ENCODE measurements around the gene CTXN3.
"Not testable (repeated sequence)": the region's sequence is repeated elsewhere in the genome, so short reads cannot be mapped to it uniquely, and the experiment has no call there.

CTXN3 gene

DNA sequence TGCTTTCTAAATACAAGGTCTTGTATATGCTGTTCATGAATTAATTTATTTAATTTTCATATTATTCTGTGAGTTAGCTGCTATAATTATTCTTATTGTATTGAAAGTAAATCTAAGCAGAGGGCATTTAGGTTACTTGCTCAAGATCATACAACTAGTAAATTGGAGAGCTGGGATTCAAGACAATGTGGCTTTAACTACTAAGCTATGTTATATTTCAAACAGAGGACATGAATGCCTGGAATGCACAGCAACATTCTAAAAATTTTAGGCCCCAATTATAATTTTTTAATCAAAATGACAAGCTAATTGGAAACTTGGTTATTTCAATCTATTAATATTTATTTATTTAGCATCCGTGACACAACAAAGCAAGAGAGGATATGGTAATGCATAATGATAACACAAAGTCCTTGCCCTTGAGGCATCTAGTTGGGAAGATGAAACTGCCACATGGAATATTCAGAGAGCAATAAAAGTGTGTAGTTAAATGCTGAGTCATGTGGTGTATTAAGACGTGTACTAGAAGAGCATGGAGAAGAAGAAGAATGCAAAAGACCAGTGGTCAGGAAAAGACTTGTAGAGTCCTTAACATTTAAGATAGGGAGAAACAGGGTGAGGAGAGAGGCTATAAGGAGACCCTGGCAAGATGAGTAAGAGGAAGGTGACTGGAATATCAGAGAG, 24.4 kb downstream of the CTXN3 start:
- in situ Hi-C loops (cut with MboI; ENCODE audit: low sequenced_read_pairs, unreplicated experiment) = no loop called here
- no peak for DNase-seq (ENCODE audit: low spot score)
- TF ChIP-seq CTCF (IDR thresholded peaks at IDR 0.05; ENCODE audit: borderline replicate concordance, control extremely low read depth, extremely low read depth, insufficient read depth, missing control alignments) = no peak

- in situ Hi-C loops (cut with MboI; ENCODE audit: low sequenced_read_pairs, unreplicated experiment); DNase-seq (ENCODE audit: low spot score): not testable (repeated sequence)
These were observed 28.1 kb downstream of the CTXN3 start for GRCh38 chr5:127676951-127677350.

DNA sequence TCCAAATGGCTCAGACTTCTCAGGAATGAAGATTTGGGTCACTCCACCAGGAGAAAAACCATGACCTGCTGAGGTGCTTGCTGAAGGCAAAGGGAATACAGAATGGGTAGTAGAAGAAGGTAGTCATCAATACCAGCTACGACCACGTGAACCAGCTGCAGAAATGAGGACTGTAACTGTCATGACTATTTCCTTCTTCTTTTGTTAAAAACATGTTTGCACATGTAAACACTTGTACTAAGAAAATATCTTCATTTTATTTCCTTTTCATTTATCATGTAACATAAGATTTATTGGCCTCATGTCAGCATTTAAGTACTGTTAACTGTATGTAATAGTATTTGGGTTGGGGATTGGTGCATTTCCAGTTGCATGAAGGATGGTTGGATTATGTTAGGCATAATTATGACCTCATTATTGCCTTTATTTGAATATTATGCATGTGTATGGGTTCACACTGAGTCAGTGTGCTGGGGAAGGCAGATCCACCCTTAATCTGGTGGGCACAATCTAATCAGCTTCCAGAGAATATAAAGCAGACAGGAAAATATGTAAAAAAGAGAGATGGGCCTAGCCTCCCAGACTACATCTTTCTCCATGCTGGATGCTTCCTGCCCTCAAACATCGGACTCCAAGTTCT, 30.9 kb downstream of the CTXN3 start:
- DNase-seq (ENCODE audit: low spot score); in situ Hi-C loops (cut with MboI; ENCODE audit: low sequenced_read_pairs, unreplicated experiment): not testable (repeated sequence)

DNA sequence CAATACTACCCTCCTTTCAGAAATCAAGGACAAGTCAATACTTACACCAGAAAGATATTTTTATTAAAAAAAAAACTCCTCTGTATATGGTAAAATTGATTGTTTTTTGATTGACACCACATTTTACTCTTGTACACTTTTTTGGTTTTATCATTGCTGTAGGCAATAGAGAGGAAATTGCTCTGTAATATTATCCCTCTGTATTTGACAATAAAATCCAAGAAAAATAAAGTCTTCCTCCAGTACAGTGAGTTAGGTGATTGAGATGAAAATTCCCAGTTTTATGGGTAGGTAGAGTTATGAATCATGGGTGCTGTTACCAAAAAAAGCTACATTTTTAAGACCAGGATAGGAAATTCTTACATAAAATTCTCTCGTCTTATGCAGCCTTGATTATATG, 31.7 kb downstream of the CTXN3 start:
- DNase-seq (ENCODE audit: low spot score) = no peak
- no peak for TF ChIP-seq CTCF (IDR thresholded peaks at IDR 0.05; ENCODE audit: borderline replicate concordance, control extremely low read depth, extremely low read depth, insufficient read depth, missing control alignments)
- in situ Hi-C loops (cut with MboI; ENCODE audit: low sequenced_read_pairs, unreplicated experiment) = no loop called here

DNA sequence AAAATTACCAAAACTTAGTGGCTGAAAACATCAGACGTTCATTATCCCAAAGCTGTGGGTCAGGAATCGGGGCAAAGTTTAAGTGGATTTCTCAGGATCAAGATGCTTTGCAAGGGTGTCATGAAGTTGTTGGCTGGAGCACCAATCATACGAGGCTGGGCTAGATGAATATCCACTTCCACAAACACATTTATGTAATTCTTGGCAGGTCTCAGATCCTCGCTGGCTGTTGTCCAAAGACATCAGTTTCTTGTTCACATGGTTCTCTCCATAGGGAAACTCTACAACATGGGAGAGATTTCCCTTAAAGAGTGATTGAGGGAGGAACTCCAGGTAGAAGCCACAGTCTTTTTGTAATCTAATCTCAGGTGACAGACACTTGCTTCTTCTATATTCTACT, 34.1 kb downstream of the CTXN3 start:
- TF ChIP-seq CTCF (IDR thresholded peaks at IDR 0.05; ENCODE audit: borderline replicate concordance, control extremely low read depth, extremely low read depth, insufficient read depth, missing control alignments) = no peak
- in situ Hi-C loops (cut with MboI; ENCODE audit: low sequenced_read_pairs, unreplicated experiment) = no loop called here
- no peak for DNase-seq (ENCODE audit: low spot score)

DNA sequence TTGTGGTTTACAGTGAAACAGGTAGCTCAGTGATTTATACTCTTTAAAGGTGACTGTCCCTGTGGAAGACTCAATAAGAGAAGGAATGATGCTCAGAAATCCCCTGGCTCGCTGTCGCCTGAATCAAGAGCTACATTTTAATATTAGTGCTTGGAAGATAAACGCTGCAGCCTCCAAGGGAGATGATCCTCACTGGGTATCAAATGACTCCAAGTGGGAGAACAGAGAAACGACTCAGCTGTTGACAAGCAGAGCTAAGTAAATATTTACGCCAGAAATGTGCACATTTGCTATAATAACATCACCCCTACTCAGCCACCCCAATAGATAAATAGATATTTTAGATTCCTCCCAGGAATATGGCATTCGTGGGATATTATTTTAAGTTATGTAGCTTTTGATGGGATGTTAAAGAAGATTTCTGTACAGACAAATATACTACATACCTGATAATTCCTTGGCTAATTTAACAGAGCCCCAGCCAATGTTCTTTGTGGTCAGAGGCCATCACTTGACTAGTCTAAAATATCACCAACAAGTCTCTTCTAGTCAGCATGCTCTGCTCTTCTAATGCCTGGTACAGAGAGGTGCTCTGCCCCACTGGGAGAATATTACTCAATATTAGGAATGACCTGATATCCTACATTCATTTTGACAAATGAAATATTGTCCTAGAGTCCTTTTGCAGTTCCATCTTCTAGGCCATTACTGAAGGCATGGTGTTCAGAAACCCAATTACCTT, 36.0 kb downstream of the CTXN3 start:
- TF ChIP-seq CTCF (IDR thresholded peaks at IDR 0.05; ENCODE audit: borderline replicate concordance, control extremely low read depth, extremely low read depth, insufficient read depth, missing control alignments) = no peak
- in situ Hi-C loops (cut with MboI; ENCODE audit: low sequenced_read_pairs, unreplicated experiment) = no loop called here
- DNase-seq (ENCODE audit: low spot score) = no peak

DNA sequence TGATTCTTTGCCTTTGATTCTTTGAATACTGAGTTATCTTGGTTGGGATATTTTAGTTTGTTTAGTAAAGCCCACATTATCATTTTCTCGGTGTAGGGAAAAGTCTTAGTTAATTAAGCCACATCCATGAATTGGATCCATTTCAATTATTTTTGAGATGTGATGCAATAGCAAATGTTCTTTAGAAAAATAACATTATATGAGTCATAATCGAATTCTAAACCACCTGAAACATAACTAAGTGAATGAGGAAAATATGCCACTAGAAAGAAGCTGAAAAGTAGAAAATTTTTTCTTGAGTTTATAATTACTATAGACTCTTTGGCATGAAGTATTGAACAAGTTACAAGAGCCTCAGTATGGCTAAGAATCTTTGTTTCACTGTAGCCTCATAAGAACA, 36.8 kb downstream of the CTXN3 start:
- in situ Hi-C loops (cut with MboI; ENCODE audit: low sequenced_read_pairs, unreplicated experiment) = no loop called here

More for the DNA sequence above, 36.8 kb downstream of the CTXN3 start:
- no peak for DNase-seq (ENCODE audit: low spot score)
- TF ChIP-seq CTCF (IDR thresholded peaks at IDR 0.05; ENCODE audit: borderline replicate concordance, control extremely low read depth, extremely low read depth, insufficient read depth, missing control alignments) = no peak
